Common myeloid progenitor, CD34-positive (primary cell): ENCODE results near the gene SLC13A2.

ENCODE experiments used
- CTCF ChIA-PET: fragments of 350-600 bp; sonication (Branson Sonifier 250); formaldehyde crosslinking; loops from one replicate; lab custom pipeline; 2021; ENCODE audit warnings: antibody characterized with exemption; lab: Charles Lee
- POLR2A ChIA-PET: fragments of 350-600 bp; sonication (Branson Sonifier 250); formaldehyde crosslinking; loops from one replicate; lab custom pipeline; 2021; ENCODE audit warnings: antibody characterized with exemption; lab: Charles Lee
- DNase-seq, 3 donors: peaks; one replicate each; pipeline versions ENCODE4 v3.0.0 to v3.0.0-alpha.2; 2013
- H3K27ac ChIP-seq, 2 experiments: 1 replicate in 1 of 2; 2 replicates in 1 of 2; pipeline ENCODE4 v1.7.0; 2013; ENCODE audit warnings: inconsistent platforms in 2 of 2, low read length in 2 of 2, mild to moderate bottlenecking in 2 of 2, low read depth in 1 of 2, moderate library complexity in 1 of 2; ENCODE audit not compliant: severe bottlenecking in 2 of 2, insufficient read depth in 1 of 2, poor library complexity in 1 of 2
- H3K27me3 ChIP-seq, 5 experiments: replicated peaks in 2 of 5; 1 replicate in 3 of 5; 2 replicates in 2 of 5; pipeline versions ENCODE4 v1.6.1 to v1.7.0; 2013; ENCODE audit warnings: low read length in 4 of 5, mild to moderate bottlenecking in 2 of 5, moderate library complexity in 2 of 5, inconsistent platforms in 1 of 5; ENCODE audit not compliant: insufficient read depth in 5 of 5, control insufficient read depth in 4 of 5
- H3K36me3 ChIP-seq, 4 experiments: 1 replicate in 2 of 4; 2 replicates in 2 of 4; pipeline versions ENCODE4 v1.6.1 to v1.7.0; 2013; ENCODE audit warnings: low read length in 3 of 4, control low read depth in 1 of 4, mild to moderate bottlenecking in 1 of 4; ENCODE audit not compliant: control insufficient read depth in 4 of 4, insufficient read depth in 4 of 4
- H3K4me1 ChIP-seq, 4 experiments: 1 replicate in 3 of 4; 2 replicates in 1 of 4; pipeline versions ENCODE4 v1.6.1 to v1.7.1; 2013; ENCODE audit warnings: low read length in 3 of 4, mild to moderate bottlenecking in 3 of 4, control low read depth in 1 of 4, inconsistent platforms in 1 of 4, moderate library complexity in 1 of 4; ENCODE audit not compliant: control insufficient read depth in 4 of 4, insufficient read depth in 4 of 4; ENCODE audit errors: control extremely low read depth in 1 of 4
- H3K4me3 ChIP-seq, 7 experiments: 1 replicate in 4 of 7; 2 replicates in 3 of 7; pipeline versions ENCODE4 v1.5.1 to v1.7.0; 2013; ENCODE audit warnings: mild to moderate bottlenecking in 7 of 7, low read length in 6 of 7, moderate library complexity in 6 of 7, inconsistent platforms in 2 of 7, low read depth in 2 of 7, control low read depth in 1 of 7; ENCODE audit not compliant: insufficient read depth in 4 of 7, control insufficient read depth in 1 of 7; ENCODE audit errors: extremely low read depth in 1 of 7
- H3K9me3 ChIP-seq, 5 experiments: 1 replicate in 4 of 5; 2 replicates in 1 of 5; pipeline versions ENCODE4 v1.6.1 to v1.7.1; 2013; ENCODE audit warnings: low read length in 4 of 5, mild to moderate bottlenecking in 2 of 5, inconsistent platforms in 1 of 5, low read depth in 1 of 5, moderate library complexity in 1 of 5; ENCODE audit not compliant: control insufficient read depth in 4 of 5, insufficient read depth in 2 of 5; ENCODE audit errors: control extremely low read depth in 1 of 5
- WGBS: methylation state at CpG from one replicate; pipeline ENCODE4 v1.1.5; 2013; ENCODE audit not compliant: insufficient coverage; 5-methylcytosine and 5-hydroxymethylcytosine counted together

SLC13A2 gene

DNA sequence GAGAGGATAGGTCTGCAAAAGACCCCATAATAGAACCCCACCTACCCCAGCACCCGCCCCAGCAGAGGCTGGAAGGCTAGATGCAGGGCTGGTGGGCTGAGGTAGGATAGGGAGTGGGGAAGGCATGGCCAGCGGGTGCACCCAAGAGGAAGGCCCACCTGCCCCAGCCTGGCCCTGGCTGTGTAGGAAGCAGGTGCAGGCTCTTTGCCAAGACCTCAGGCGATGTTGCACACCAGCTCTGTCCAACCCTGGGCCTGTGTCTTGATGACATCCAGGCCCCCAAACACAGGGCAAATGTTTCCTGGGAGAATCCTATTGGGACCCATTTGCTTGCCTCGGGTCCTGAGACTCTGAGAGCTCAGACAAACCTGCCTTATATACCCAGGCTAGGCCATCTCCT lies 66.8 kb downstream of the SLC13A2 start:
- Histone ChIP-seq H3K27ac (no peak overlapping the region), H3K4me3 (no peak overlapping the region), H3K4me1 (no peaks in the 10 kb centered on the region), H3K36me3 (no peaks in the 10 kb centered on the region), H3K9me3 (no peaks in the 10 kb centered on the region), H3K27me3 (no peaks in the 10 kb centered on the region)
- WGBS = 93% methylated on average over 3 of the region's 4 CpGs
- no peak for DNase-seq
- CTCF ChIA-PET = interaction anchor here (0.9 to 19.4 kb wide), 9 partner anchors 9 to 54 kb away, joined by 3 to 260 read pairs (median 4); no protein-coding TSS in a partner anchor
- POLR2A ChIA-PET = no interaction called here

DNA sequence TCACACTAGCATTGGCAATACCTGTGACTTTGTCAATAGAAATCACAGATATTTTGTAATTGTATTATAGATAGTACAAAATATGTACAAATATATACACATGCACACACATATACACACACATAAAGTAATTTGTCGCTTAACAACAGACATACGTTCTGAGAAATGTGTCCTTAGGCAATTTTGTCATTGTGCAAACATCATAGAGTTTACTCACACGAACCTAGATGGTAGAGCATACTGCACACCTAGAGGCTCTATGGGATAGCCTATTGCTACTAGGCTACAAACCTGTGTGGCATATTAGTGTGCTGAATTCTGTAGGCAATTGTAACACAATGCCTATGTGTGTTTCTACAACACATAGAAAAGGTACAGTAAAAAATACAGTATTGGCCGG lies 68.0 kb downstream of the SLC13A2 start:
- Histone ChIP-seq H3K4me1 (no peaks in the 10 kb centered on the region), H3K9me3 (no peaks in the 10 kb centered on the region), H3K4me3 (no peak overlapping the region), H3K27ac (no peak overlapping the region), H3K36me3 (peaks cover 0 to 2% (median 0%) of the 10 kb centered on the region in 4 experiments), H3K27me3 (no peaks in the 10 kb centered on the region)
- ChIA-PET POLR2A (no interaction called here), CTCF (interaction anchor here (0.6 to 19.4 kb wide), 7 partner anchors 8 to 92 kb away, joined by 3 to 260 read pairs (median 8); partner anchors contain the start of gene PIGS)
- no peak for DNase-seq
- 95% methylated on average over 4 of the region's 4 CpGs for WGBS

GRCh38 chr17:28544402-28545140 lies 71.1 kb downstream of the SLC13A2 start:
- H3K9me3 ChIP-seq = no peaks in the 10 kb centered on the region
- no peak for DNase-seq
- ChIA-PET CTCF (no interaction called here), POLR2A (no interaction called here)
- no peak overlapping the region for H3K27ac ChIP-seq
- H3K27me3 ChIP-seq = no peaks in the 10 kb centered on the region
- 100% methylated on average over 1 of the region's 4 CpGs for WGBS
- H3K36me3 ChIP-seq = peaks cover 0 to 11% (median 0%) of the 10 kb centered on the region in 4 experiments
- no peak overlapping the region for H3K4me3 ChIP-seq
- H3K4me1 ChIP-seq = peaks cover 0 to 16% (median 14%) of the 10 kb centered on the region in 4 experiments

DNA sequence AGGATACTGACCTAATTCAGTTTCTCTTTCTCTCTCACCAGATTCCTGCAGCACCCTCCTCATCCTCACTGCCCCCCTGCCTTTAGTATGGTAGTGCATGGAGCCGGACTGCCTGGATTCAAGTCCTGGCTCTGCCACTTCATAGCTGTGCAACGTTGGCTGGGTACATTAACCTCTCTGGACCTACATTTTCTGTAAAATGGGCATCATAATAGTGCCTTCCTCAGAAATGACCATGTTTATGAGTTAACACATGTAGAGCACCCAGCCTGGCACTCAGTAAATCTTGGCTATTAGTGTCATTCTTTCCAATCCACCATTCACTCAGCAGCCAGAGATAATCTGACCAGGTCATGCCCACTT lies 71.7 kb downstream of the SLC13A2 start:
- Histone ChIP-seq H3K4me3 (no peak overlapping the region), H3K9me3 (no peaks in the 10 kb centered on the region), H3K36me3 (peaks cover 0 to 11% (median 0%) of the 10 kb centered on the region in 4 experiments), H3K4me1 (peaks cover 0 to 22% (median 16%) of the 10 kb centered on the region in 4 experiments), H3K27ac (no peak overlapping the region), H3K27me3 (no peaks in the 10 kb centered on the region)
- 89% methylated on average over 2 of the region's 2 CpGs for WGBS
- POLR2A ChIA-PET = no interaction called here
- DNase-seq = no peak
- CTCF ChIA-PET = interaction anchor here (3.8 kb wide), 1 partner anchor 9 kb away, joined by 23 read pairs; no protein-coding TSS in a partner anchor

- no peak overlapping the region for H3K4me3 ChIP-seq
- no peak overlapping the region for H3K27ac ChIP-seq
- H3K27me3 ChIP-seq = no peaks in the 10 kb centered on the region
- peaks cover 2 to 24% (median 16%) of the 10 kb centered on the region in 4 experiments for H3K4me1 ChIP-seq
- no peak for DNase-seq
- 97% methylated on average over 4 of the region's 6 CpGs for WGBS
- CTCF ChIA-PET = interaction anchor here (1.0 to 4.4 kb wide), 4 partner anchors 10 to 57 kb away, joined by 3 to 32 read pairs (median 14); no protein-coding TSS in a partner anchor
- POLR2A ChIA-PET = interaction anchor here (0.6 kb wide), 1 partner anchor 20 kb away, joined by 3 read pairs; no protein-coding TSS in a partner anchor
- H3K36me3 ChIP-seq = peaks cover 0 to 11% (median 0%) of the 10 kb centered on the region in 4 experiments
- H3K9me3 ChIP-seq = no peaks in the 10 kb centered on the region
Observed at GRCh38 chr17:28545787-28546415, 72.5 kb downstream of the SLC13A2 start.

DNA sequence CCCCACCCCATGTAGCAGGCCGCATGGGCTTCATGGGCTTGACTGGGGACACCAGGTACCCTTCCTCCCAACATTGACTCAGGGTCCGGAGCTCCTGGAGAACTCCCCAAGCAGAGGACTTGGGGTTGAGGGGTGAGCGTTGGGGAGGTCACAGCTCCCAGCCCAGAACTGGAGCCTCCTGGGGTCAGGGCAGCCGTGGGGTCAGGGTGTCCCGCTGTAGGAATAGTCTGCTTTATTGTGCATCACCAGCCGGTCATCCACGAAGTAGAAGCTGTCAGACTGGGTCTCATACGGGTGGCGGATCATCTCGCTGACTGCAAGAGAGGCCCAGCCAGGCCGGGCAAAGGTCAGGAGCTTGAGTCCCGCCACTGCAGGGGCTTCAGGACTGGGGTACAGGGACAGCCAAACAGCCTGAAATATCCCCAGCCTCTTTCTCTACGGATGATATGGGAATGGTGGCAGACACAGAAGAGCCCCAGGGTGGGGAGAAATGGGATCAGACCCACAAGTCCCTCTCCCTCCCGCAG lies 73.7 kb downstream of the SLC13A2 start:
- Histone ChIP-seq H3K4me1 (peaks cover 2 to 34% (median 22%) of the 10 kb centered on the region in 4 experiments), H3K36me3 (peaks cover 0 to 11% (median 0%) of the 10 kb centered on the region in 4 experiments), H3K27me3 (no peaks in the 10 kb centered on the region), H3K4me3 (peak overlapping the region in 1 of 7 experiments; percentile 1), H3K27ac (no peak overlapping the region), H3K9me3 (no peaks in the 10 kb centered on the region)
- ChIA-PET CTCF (interaction anchor here (0.6 to 4.4 kb wide), 16 partner anchors 10 to 67 kb away, joined by 3 to 32 read pairs (median 5); partner anchors contain the start of gene PIGS), POLR2A (interaction anchor here (0.9 kb wide), 1 partner anchor 44 kb away, joined by 4 read pairs; no protein-coding TSS in a partner anchor)
- no peak for DNase-seq
- WGBS = 91% methylated on average over 11 of the region's 14 CpGs
